Activated CD4-positive, alpha-beta T cell treated with anti-CD3 and anti-CD28 coated beads for 4 hours (primary cell): Measurements from ENCODE around the gene GTF2A2.
A peak's percentile ranks its signal among the peaks of the same experiment; 100 is the strongest.
"Not testable (repeated sequence)": the region's sequence is repeated elsewhere in the genome, so short reads cannot be mapped to it uniquely, and the experiment has no call there.

Experiments
- DNase-seq, 2 donors: peaks; one replicate each; pipeline ENCODE4 v3.0.0-alpha.2; 2020

Gene GTF2A2, protein sequence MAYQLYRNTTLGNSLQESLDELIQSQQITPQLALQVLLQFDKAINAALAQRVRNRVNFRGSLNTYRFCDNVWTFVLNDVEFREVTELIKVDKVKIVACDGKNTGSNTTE

DNA sequence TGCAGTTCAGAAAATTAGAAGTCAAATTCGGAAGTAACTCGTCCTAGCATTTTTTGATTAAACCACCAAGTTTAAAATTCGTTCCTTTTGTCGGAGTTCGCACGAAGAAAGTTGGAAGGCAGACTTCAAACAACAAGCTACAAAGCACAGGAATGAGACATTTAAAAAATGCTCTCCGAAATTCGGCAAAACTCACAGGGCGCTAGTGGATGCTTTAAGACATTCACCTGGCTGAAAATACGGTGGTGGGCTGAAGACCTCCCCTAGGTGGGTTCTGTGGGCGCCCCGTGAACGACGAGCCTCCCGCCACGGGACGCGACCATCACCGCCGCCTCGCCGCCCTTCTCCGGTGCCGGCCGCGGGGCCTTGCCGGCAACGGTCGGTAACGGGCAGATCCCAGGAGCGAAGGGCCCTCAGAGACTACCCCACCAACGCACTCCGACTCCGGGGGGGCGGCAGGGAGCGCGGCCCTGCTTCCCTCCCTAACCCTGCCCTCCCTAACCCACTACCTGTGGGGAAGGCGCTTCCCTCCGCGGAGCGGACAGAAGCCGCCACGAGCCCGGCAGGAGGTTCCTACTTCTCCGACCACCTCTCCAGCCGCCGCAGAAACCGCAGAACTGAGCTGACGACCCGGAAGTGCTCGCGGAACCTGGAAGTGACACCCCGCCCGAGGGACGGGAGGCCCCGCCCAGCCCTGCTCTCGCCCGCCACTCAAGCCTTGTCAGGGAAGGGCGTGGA lies at the start of gene GTF2A2:
Gene GTF2A2, minus strand, starts transcription at position 619 of the 738 bp plus-strand sequence. CDS start 5,238 bp downstream, outside the sequence.
- peak; percentile 88 to 89 for DNase-seq

- DNase-seq, result no peak
Observed at GRCh38 chr15:59703979-59704796, 46.9 kb upstream of the GTF2A2 start.

- no peak for DNase-seq
Observed at GRCh38 chr15:59702351-59702750, 45.0 kb upstream of the GTF2A2 start.

DNA sequence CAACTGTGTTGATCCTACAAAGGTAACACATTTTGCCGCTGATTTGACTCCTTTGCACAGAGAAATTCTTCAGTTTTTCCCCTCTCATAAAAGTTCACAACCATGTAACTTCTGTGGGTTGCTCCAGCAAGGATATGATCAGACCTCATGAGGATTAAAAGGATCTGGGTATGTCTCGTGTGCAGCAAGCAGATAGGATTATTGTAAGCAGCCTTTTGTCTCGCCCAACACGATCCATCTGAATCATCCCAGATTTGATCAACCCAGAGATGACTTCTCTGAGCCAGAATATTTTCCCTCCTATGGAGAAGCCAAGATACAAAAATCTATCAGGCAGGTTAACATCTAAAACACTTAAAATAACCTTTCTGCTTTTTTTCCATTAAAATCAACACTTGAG lies 44.6 kb upstream of the GTF2A2 start:
- no peak for DNase-seq

GRCh38 chr15:59699810-59700431 lies 42.6 kb upstream of the GTF2A2 start:
- DNase-seq, result no peak

DNA sequence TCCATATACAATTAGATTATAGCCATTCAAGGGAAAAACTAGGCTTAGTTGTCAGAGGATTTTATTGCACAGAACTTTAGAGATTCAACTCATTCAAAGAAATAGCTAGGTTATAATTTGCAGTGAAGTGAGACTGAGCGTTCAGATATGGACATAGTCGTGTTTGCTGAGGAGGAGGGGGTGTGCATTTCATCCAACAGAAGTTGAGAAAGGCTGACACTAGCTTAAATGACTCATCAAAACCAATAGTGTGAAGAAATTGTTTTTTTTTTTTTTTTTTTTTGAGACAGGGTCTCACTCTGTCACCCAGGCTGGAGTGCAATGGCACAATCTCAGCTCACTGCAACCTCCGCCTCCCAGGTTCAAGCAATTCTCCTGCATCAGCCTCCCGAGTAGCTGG lies 40.8 kb upstream of the GTF2A2 start:
- not testable (repeated sequence) for DNase-seq

- no peak for DNase-seq
Observed at GRCh38 chr15:59696332-59696731, 39.0 kb upstream of the GTF2A2 start.

- DNase-seq, result no peak
Observed at GRCh38 chr15:59694779-59695178, 37.5 kb upstream of the GTF2A2 start.

DNA sequence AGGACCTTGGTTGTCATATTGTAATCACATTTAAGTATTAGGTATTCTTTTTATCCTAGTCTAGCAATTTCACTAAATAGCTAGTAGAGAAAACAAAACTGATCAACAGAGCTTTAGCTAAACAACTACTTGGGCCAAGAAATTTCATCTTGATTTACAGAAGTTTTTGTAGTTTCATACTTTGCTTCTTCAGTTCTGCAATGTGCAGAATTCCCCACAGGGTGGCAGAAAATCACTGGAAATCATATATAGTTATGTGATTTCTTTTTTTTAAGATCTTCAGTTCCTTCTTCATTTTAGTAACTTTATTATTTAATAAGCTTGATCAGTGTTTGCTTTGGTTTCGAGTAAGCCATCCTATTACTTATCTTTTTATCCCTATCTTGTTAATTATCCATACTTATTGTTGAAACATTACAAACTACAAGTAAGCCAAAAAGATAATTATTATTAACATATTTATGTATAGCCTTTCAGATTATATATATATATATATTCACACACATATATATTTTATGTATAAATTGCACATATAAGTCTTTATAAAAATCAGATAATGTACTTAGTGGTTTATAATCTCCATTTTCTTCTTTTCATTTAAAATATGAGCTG lies 34.0 kb upstream of the GTF2A2 start:
- DNase-seq, result peak; percentile 20 to 51

DNA sequence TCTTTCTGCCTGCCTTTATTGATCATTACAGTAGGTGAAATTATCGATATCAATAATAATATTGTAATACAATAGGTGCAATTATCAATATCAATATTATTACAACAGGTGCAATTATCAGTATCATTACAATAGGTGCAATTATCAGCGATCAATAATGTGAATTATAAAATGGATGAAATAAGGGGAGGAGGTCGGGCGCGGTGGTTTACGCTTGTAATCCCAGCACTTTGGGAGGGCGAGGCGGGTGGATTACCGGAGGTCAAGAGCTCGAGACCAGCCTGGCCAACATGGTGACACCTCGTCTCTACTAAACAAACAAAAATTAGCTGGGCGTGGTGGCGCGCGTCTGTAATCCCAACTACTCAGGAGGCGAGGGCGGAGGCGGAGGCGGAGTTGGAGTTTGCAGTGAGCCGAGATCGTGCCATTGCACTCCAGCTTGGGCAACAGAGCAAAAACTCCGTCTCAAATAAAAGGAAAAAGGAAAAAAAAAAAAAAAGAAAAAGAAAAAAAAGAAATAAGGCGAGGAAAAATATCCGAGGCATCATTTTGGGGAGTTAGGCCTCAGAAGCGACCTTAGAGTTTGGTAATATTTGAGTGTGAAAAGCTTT lies 32.4 kb upstream of the GTF2A2 start:
- peak; percentile 55 to 57 for DNase-seq

- DNase-seq, result peak; percentile 98 to 99
Observed at GRCh38 chr15:59688782-59689625, 31.7 kb upstream of the GTF2A2 start, which contains the start of gene BNIP2. BNIP2 (minus strand) TSS chr15:59689320; CDS start chr15:59682457, 6,863 bp downstream.

DNA sequence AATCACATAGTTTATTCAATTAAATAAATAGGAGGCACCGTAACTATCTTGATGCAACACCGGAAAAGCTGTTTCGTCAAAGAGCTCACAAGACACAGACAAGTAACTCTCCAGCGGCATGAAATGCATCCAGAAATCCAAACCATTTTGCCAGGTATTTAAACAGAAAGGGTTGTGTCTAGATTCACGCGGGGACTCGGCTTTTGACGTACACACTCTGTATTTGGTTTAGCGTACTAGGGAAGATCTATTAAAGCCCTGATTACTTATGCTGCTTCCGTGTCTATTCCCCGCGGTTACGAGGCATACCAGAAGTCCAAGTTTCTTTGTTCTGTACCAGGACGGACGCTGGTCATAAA lies 31.1 kb upstream of the GTF2A2 start:
- peak in 1 of 2 donors; percentile 5 for DNase-seq

DNA sequence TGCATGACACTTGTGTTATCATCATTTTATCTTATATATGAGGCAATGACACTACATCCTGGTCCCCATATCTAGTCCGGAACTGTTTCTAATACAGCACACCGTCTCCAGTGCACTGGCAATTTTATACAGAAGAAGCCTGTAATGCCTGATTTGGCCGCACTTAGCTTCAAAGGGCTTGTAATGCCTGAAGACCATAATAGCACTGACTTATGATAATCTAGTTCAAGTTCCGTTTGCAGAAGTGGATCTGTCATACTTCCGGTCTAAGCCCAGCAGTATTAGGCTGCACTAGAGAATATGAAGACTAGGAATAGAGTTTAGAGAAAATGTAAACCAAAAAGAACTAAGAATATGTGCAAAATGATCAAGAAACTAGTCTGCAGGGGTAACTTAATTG lies 30.5 kb upstream of the GTF2A2 start:
- peak; percentile 6 to 8 for DNase-seq

- DNase-seq, result no peak
Observed at GRCh38 chr15:59686389-59686788, 29.1 kb upstream of the GTF2A2 start.

- no peak for DNase-seq
Observed at GRCh38 chr15:59685737-59686297, 28.5 kb upstream of the GTF2A2 start.

DNA sequence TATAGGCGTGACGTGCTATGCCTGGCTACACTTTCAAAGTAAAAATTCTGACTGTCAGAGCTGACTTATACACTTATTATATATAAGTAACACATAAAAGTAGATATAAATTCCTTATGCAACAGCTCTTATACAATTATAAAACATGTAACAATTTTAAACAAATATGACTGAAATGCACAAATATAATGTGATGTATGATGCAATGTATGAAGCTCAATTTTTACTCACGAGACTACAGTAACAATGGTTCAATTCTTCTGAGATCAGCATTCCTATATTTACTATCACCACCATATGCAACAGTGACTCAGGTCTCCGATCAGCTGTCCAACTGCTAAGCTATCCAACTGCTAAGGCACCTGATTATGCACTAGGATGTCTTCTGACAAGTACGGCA lies 23.6 kb upstream of the GTF2A2 start:
- DNase-seq, result no peak

DNA sequence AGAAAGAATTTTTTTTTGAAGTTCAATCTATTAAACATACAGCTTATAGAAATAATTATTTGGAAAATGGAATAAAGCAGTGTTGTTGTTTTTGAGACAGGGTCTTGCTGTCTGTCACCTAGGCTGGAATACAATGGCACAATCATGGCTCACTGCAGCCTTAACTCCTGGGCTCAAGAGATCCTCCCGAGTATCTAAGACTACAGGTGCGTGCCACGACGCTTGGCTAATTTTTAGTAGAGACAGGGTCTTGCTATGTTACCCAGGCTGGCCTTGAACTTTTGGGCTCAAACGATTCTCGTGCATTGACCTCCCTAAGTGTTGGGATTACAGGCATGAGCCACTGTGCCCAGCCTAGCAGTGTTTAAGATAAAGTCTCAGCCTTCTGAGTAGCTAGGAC lies 23.0 kb upstream of the GTF2A2 start:
- no peak for DNase-seq

DNA sequence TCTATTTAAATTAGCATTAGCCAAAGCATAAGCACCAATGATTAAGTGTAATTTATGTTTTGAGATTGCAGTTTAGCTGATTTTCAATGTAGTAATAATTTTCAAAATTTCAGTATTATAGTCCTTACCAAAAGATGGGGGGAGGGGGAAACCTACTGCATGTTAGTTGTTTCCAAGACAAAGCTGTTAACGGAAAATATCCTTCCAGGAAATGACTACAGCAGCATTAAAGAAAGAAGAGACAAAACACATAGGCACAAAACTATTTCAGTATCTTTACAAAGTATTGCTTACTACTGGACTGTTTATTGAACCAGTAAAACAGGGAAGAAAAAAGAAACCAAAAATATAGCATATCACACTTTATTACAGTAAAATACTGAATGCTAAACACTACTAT lies 21.3 kb upstream of the GTF2A2 start:
- no peak for DNase-seq

- no peak for DNase-seq
Observed at GRCh38 chr15:59678172-59678571, 20.9 kb upstream of the GTF2A2 start.

DNA sequence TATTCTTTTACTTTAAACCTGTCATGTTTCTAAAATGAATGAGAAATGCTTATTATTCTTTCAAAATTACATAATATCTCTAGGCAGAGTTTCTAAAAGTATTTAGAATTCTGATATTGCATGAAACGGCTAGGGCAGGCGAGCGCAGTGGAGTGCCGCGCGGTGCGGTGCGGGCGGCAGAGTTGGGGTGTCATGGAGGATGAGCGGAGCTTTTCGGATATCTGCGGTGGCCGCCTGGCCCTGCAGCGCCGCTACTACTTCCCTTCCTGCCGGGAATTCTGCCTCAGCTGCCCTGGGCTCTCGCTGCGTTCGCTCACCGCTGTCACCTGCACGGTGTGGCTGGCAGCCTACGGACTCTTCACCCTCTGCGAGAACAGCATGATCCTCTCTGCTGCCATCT lies 19.2 kb upstream of the GTF2A2 start:
- no peak for DNase-seq

DNA sequence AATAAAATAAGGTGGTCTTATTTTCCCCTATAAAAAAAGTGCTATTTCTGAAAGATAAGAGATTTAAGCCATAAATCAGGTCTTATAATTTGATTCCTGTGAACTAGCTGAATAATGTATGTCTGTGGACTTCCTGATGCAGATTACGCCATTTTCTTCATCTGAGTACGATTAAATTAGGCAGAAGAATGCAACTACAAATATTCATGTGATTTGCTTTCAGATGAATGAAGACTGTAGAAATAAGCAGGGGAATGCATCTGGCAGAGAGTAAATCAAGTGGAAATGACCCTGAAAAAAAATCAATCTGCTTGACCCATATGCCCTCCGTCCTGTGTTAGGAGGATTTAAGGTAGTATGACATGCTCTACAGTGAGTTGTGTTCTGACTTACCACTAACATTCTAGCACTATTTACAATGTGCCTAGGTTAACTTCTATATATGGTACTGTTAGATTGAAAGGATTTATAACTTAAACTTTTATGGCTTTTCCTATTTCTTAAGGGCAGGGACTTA lies 17.1 kb upstream of the GTF2A2 start:
- DNase-seq, result no peak
